GM18868 (cell line): ENCODE measurements around the gene OR8B4.
"Not testable (repeated sequence)": the region's sequence is repeated elsewhere in the genome, so short reads cannot be mapped to it uniquely, and the experiment has no call there.

Source experiments
- ATAC-seq: cut with Tn5 transposase; IDR thresholded peaks from one replicate; pipeline ENCODE4 v1.9.1; 2021; ENCODE audit warnings: mild to moderate bottlenecking, moderate library complexity; ENCODE audit not compliant: unreplicated experiment

OR8B4 gene

GRCh38 chr11:124409906-124410305, 14.8 kb downstream of the OR8B4 start:
- ATAC-seq = no peak

- ATAC-seq = no peak
These were observed 19.1 kb downstream of the OR8B4 start for GRCh38 chr11:124405581-124405980.

GRCh38 chr11:124403186-124403585, 21.5 kb downstream of the OR8B4 start:
- ATAC-seq = not testable (repeated sequence)

GRCh38 chr11:124402326-124402922, 22.2 kb downstream of the OR8B4 start:
- peak; percentile 93 for ATAC-seq

GRCh38 chr11:124398924-124399323, 25.7 kb downstream of the OR8B4 start, which contains the start of gene OR8B3:
OR8B3 (minus strand) TSS chr11:124399024; CDS start chr11:124397351, 1,673 bp downstream.
- no peak for ATAC-seq

- not testable (repeated sequence) for ATAC-seq
These were observed 27.8 kb downstream of the OR8B4 start for GRCh38 chr11:124396847-124397246.

GRCh38 chr11:124394408-124394807, 30.3 kb downstream of the OR8B4 start:
- ATAC-seq = no peak

GRCh38 chr11:124384399-124384798, 40.3 kb downstream of the OR8B4 start, which contains the start of gene OR8B2:
OR8B2 (minus strand) TSS chr11:124384499; CDS start chr11:124383343, 1,156 bp downstream.
- no peak for ATAC-seq

GRCh38 chr11:124382857-124383256, 41.8 kb downstream of the OR8B4 start:
- not testable (repeated sequence) for ATAC-seq

GRCh38 chr11:124380585-124380984, 44.1 kb downstream of the OR8B4 start:
- no peak for ATAC-seq

- ATAC-seq = no peak
These were observed 48.4 kb downstream of the OR8B4 start for GRCh38 chr11:124376280-124376679.
